Hepatocyte (in vitro differentiated cells): ENCODE measurements around the gene PARP8.

Source experiments
- CTCF ChIP-seq: fragments of 200-600 bp; sonication (generic); IDR thresholded peaks from 2 replicates; pipeline ENCODE4 v1.5.1; 2016; ENCODE audit warnings: antibody characterized with exemption, mild to moderate bottlenecking; ENCODE audit not compliant: poor library complexity
- EZH2 ChIP-seq: fragments of 200-600 bp; sonication (generic); IDR thresholded peaks from 2 replicates; pipeline ENCODE4 v1.6.1; 2016; ENCODE audit warnings: antibody characterized with exemption, mild to moderate bottlenecking, borderline replicate concordance
- EZH2phosphoT487 ChIP-seq: fragments of 200-600 bp; sonication (generic); IDR thresholded peaks from one replicate; pipeline ENCODE4 v1.6.1; 2018; ENCODE audit warnings: antibody characterized with exemption, mild to moderate bottlenecking, low read depth, moderate library complexity; ENCODE audit not compliant: unreplicated experiment, severe bottlenecking

- TF ChIP-seq EZH2 (no peak), EZH2phosphoT487 (no peak), CTCF (no peak)
Observed at GRCh38 chr5:50647726-50648125, 18.7 kb upstream of the PARP8 start.
